H9 (cell line): ENCODE results near the gene AGA. TPM values are rescaled to one million over a fixed set of nuclear protein-coding genes. Genes with fewer than 3 reads are reported as not detected.

ENCODE experiments used
- DNase-seq: peaks from one replicate; pipeline ENCODE4 v3.0.0-alpha.2; 2017
- H2AFZ ChIP-seq: one replicate; pipeline ENCODE4 v1.6.1; 2013; ENCODE audit warnings: mild to moderate bottlenecking, low read length, control low read depth, moderate library complexity
- H2AK5ac ChIP-seq: 2 replicates; pipeline ENCODE4 v1.6.1; 2013; ENCODE audit warnings: low read length, control low read depth, mixed read lengths; ENCODE audit not compliant: insufficient read length
- H2BK120ac ChIP-seq: one replicate; pipeline ENCODE4 v1.6.1; 2013; ENCODE audit warnings: low read depth, mild to moderate bottlenecking, low read length, control low read depth, inconsistent platforms; ENCODE audit not compliant: poor library complexity, severe bottlenecking
- H2BK12ac ChIP-seq: 2 replicates; pipeline ENCODE4 v1.6.1; 2013; ENCODE audit warnings: low read length, control low read depth, mixed read lengths, low read depth; ENCODE audit not compliant: insufficient read length
- H2BK15ac ChIP-seq: 2 replicates; pipeline ENCODE4 v1.6.1; 2013; ENCODE audit warnings: low read depth, low read length, control low read depth
- H2BK20ac ChIP-seq: one replicate; pipeline ENCODE4 v1.6.1; 2013; ENCODE audit warnings: low read depth, mild to moderate bottlenecking, low read length, control low read depth, inconsistent platforms; ENCODE audit not compliant: poor library complexity, severe bottlenecking
- H2BK5ac ChIP-seq: 2 replicates; pipeline ENCODE4 v1.6.1; 2013; ENCODE audit warnings: low read length, control low read depth, mixed read lengths; ENCODE audit not compliant: insufficient read length
- H3K14ac ChIP-seq: 2 replicates; pipeline ENCODE4 v1.6.1; 2013; ENCODE audit warnings: low read length, control low read depth; ENCODE audit not compliant: insufficient read depth
- H3K18ac ChIP-seq: 2 replicates; pipeline ENCODE4 v1.6.1; 2013; ENCODE audit warnings: low read depth, mild to moderate bottlenecking, mixed read lengths, low read length, control low read depth; ENCODE audit not compliant: insufficient read length
- H3K23ac ChIP-seq: 2 replicates; pipeline ENCODE4 v1.6.1; 2013; ENCODE audit warnings: low read length, control low read depth, mixed read lengths, low read depth; ENCODE audit not compliant: insufficient read length
- H3K23me2 ChIP-seq: 2 replicates; pipeline ENCODE4 v1.6.1; 2013; ENCODE audit warnings: low read depth, mild to moderate bottlenecking, mixed read lengths, low read length, control low read depth; ENCODE audit not compliant: insufficient read length, poor library complexity, severe bottlenecking
- H3K27ac ChIP-seq: 2 replicates; pipeline ENCODE4 v1.5.1; 2013; ENCODE audit warnings: low read length, control low read depth, mixed read lengths, low read depth; ENCODE audit not compliant: insufficient read length
- H3K27me3 ChIP-seq: 2 replicates; pipeline ENCODE4 v1.6.1; 2013; ENCODE audit warnings: low read length, control low read depth, inconsistent platforms; ENCODE audit not compliant: insufficient read depth
- H3K4ac ChIP-seq: 2 replicates; pipeline ENCODE4 v1.6.1; 2013; ENCODE audit warnings: low read depth, mild to moderate bottlenecking, control low read depth, inconsistent platforms, low read length, moderate library complexity
- H3K4me1 ChIP-seq: 2 replicates; pipeline ENCODE4 v1.6.1; 2013; ENCODE audit warnings: low read length, control low read depth, inconsistent platforms; ENCODE audit not compliant: insufficient read depth
- H3K4me2 ChIP-seq: 2 replicates; pipeline ENCODE4 v1.6.1; 2013; ENCODE audit warnings: low read length, control low read depth, mixed read lengths; ENCODE audit not compliant: insufficient read length, insufficient read depth
- H3K56ac ChIP-seq: 2 replicates; pipeline ENCODE4 v1.6.1; 2013; ENCODE audit warnings: low read depth, mild to moderate bottlenecking, mixed read lengths, low read length, control low read depth; ENCODE audit not compliant: insufficient read length
- H3K79me1 ChIP-seq: 2 replicates; pipeline ENCODE4 v1.6.1; 2013; ENCODE audit warnings: low read depth, mild to moderate bottlenecking, moderate library complexity, low read length, control low read depth, inconsistent platforms; ENCODE audit not compliant: insufficient read depth, poor library complexity, severe bottlenecking
- H3K79me2 ChIP-seq: 2 replicates; pipeline ENCODE4 v1.6.1; 2013; ENCODE audit warnings: low read length, control low read depth, inconsistent platforms; ENCODE audit not compliant: insufficient read depth
- H3K9ac ChIP-seq: 2 replicates; pipeline ENCODE4 v1.6.1; 2013; ENCODE audit warnings: low read length, control low read depth, mixed read lengths; ENCODE audit not compliant: insufficient read length; ENCODE audit errors: extremely low read depth
- H3K9me3 ChIP-seq: one replicate; pipeline ENCODE4 v1.6.1; 2013; ENCODE audit warnings: low read depth, low read length, inconsistent platforms; ENCODE audit not compliant: control insufficient read depth
- H3T11ph ChIP-seq: one replicate; pipeline ENCODE4 v1.6.1; 2013; ENCODE audit warnings: mild to moderate bottlenecking, low read length, control low read depth, inconsistent platforms
- H4K20me1 ChIP-seq: one replicate; pipeline ENCODE4 v1.6.1; 2013; ENCODE audit not compliant: control insufficient read depth, insufficient read length, insufficient read depth
- H4K5ac ChIP-seq: 2 replicates; pipeline ENCODE4 v1.6.1; 2013; ENCODE audit warnings: low read depth, mild to moderate bottlenecking, mixed read lengths, low read length, control low read depth; ENCODE audit not compliant: insufficient read length
- H4K8ac ChIP-seq: replicated peaks from 2 replicates; pipeline ENCODE4 v1.6.1; 2013; ENCODE audit warnings: low read length, control low read depth, mixed read lengths, low read depth; ENCODE audit not compliant: insufficient read length
- H4K91ac ChIP-seq: 2 replicates; pipeline ENCODE4 v1.6.1; 2013; ENCODE audit warnings: low read depth, mild to moderate bottlenecking, moderate library complexity, mixed read lengths, low read length, control low read depth; ENCODE audit not compliant: insufficient read length
- H3K27ac Mint-ChIP-seq, 3 experiments: 2 replicates in 2 of 3; 3 replicates in 1 of 3; pipeline ENCODE4 v1.8.0; 2020 to 2021; ENCODE audit warnings: mixed read lengths in 3 of 3, mild to moderate bottlenecking in 1 of 3, moderate library complexity in 1 of 3
- H3K27me3 Mint-ChIP-seq: 2 replicates; pipeline ENCODE4 v1.8.0; 2021; ENCODE audit warnings: low read depth, mild to moderate bottlenecking, moderate library complexity, mixed read lengths
- H3K36me3 Mint-ChIP-seq, 3 experiments: 2 replicates in 2 of 3; 3 replicates in 1 of 3; pipeline ENCODE4 v1.8.0; 2020 to 2021; ENCODE audit warnings: low read depth in 3 of 3, mixed read lengths in 3 of 3; ENCODE audit not compliant: insufficient read depth in 1 of 3
- H3K4me1 Mint-ChIP-seq, 2 experiments: 2 replicates each; pipeline ENCODE4 v1.8.0; 2020; ENCODE audit warnings: mixed read lengths in 2 of 2
- H3K4me3 Mint-ChIP-seq, 2 experiments: 2 replicates in 1 of 2; 3 replicates in 1 of 2; pipeline ENCODE4 v1.8.0; 2020 to 2021; ENCODE audit warnings: mild to moderate bottlenecking in 2 of 2, mixed read lengths in 2 of 2, moderate library complexity in 1 of 2
- H3K9me3 Mint-ChIP-seq, 2 experiments: 2 replicates in 1 of 2; 3 replicates in 1 of 2; pipeline ENCODE4 v1.8.0; 2020; ENCODE audit warnings: mild to moderate bottlenecking in 2 of 2, mixed read lengths in 2 of 2, moderate library complexity in 1 of 2
- WGBS: extraction: QIAGEN DNeasy Blood & Tissue Kit; methylation state at CpG from one replicate; pipeline ENCODE4 v1.1.7; 2013; ENCODE audit warnings: missing lambda C conversion rate, low lambda C conversion rate, mixed read lengths; ENCODE audit not compliant: insufficient read length; ENCODE audit errors: extremely low coverage; 5-methylcytosine and 5-hydroxymethylcytosine counted together
- total RNA-seq: library from RNA; stranded (reverse); gene quantifications from 2 replicates; pipeline ENCODE4 v1.2.1, GENCODE V29; 2021
- TF ChIP-seq, protein P1 (sequence below): fragments of 200-600 bp; sonication (generic); conservative IDR thresholded peaks from 3 replicates; pipeline ENCODE4 v1.8.0; 2021; ENCODE audit warnings: antibody characterized with exemption, mild to moderate bottlenecking

The AGA gene
- total RNA-seq, 1 experiment from 2014 or later: 10.0 TPM

DNA sequence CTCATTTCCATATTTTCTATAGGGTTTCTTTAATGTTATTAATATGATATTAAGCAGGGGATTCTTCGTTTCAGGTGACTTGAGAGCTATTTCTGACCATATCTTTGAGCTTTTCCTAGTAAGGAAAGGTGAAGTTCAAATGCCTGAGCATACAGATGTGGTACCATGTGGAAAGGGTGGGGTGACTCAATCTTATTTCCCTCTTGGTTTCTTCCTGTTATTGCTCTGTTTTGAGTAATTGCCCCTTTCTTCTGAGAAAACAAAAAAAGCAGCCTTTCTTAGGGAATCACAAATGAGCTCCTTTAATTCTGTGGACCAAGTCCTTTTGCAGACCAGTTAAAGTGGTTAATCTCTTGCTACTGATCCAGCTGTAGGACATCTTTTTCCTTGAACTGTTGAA is 41.0 kb upstream of the AGA start:
- no peak overlapping the region for H2BK12ac ChIP-seq
- Mint-ChIP-seq H3K4me1 (peaks cover 21 to 25% of the 10 kb centered on the region in 2 experiments), H3K27ac (no peak overlapping the region), H3K36me3 (no peaks in the 10 kb centered on the region), H3K4me3 (no peak overlapping the region), H3K27me3 (no peaks in the 10 kb centered on the region), H3K9me3 (no peaks in the 10 kb centered on the region)
- WGBS: no CpG with 5 or more reads among the region's 1 CpG
- DNase-seq: no peak
- H4K20me1 ChIP-seq: no peaks in the 10 kb centered on the region
- no peak overlapping the region for H2AK5ac ChIP-seq
- H4K8ac ChIP-seq: no peak overlapping the region
- H2BK5ac ChIP-seq: no peak overlapping the region
- no peaks in the 10 kb centered on the region for H3K23me2 ChIP-seq
- no peaks in the 10 kb centered on the region for H3K27me3 ChIP-seq
- H3K14ac ChIP-seq: no peak overlapping the region
- no peaks in the 10 kb centered on the region for H3K9me3 ChIP-seq
- H3K23ac ChIP-seq: no peak overlapping the region
- no peak overlapping the region for H3K4me2 ChIP-seq
- H2AFZ ChIP-seq: no peak overlapping the region
- H3K79me1 ChIP-seq: no peaks in the 10 kb centered on the region
- H3K9ac ChIP-seq: no peak overlapping the region
- TF ChIP-seq, protein P1, sequence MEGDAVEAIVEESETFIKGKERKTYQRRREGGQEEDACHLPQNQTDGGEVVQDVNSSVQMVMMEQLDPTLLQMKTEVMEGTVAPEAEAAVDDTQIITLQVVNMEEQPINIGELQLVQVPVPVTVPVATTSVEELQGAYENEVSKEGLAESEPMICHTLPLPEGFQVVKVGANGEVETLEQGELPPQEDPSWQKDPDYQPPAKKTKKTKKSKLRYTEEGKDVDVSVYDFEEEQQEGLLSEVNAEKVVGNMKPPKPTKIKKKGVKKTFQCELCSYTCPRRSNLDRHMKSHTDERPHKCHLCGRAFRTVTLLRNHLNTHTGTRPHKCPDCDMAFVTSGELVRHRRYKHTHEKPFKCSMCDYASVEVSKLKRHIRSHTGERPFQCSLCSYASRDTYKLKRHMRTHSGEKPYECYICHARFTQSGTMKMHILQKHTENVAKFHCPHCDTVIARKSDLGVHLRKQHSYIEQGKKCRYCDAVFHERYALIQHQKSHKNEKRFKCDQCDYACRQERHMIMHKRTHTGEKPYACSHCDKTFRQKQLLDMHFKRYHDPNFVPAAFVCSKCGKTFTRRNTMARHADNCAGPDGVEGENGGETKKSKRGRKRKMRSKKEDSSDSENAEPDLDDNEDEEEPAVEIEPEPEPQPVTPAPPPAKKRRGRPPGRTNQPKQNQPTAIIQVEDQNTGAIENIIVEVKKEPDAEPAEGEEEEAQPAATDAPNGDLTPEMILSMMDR: no peak
- no peak overlapping the region for H3T11ph ChIP-seq
- no peak overlapping the region for H2BK15ac ChIP-seq
- H2BK120ac ChIP-seq: no peak overlapping the region
- H2BK20ac ChIP-seq: no peak overlapping the region
- no peak overlapping the region for H4K91ac ChIP-seq
- no peak overlapping the region for H3K56ac ChIP-seq
- H3K4ac ChIP-seq: no peak overlapping the region
- H3K27ac ChIP-seq: no peak overlapping the region
- H3K79me2 ChIP-seq: no peaks in the 10 kb centered on the region
- H4K5ac ChIP-seq: no peak overlapping the region
- H3K4me1 ChIP-seq: peaks cover 4% of the 10 kb centered on the region; the same call in 1 of the 2 replicates
- no peak overlapping the region for H3K18ac ChIP-seq
